Stomach (tissue), 9 donors: ENCODE data around the gene SEMA5A. TPM values are rescaled to one million over a fixed set of nuclear protein-coding genes. Genes with fewer than 3 reads are reported as not detected.

ENCODE experiments used
- DNase-seq, 2 donors: peaks; one replicate each; pipeline versions ENCODE4 v3.0.0 to v3.0.0-alpha.2; 2013 to 2019
- H3K27ac ChIP-seq, 5 donors: fragments of 200-600 bp in 4 of 5; sonication (generic) in 4 of 5; one replicate each; pipeline ENCODE4 v1.5.1; 2013 to 2019; ENCODE audit warnings: mild to moderate bottlenecking in 1 of 5, moderate library complexity in 1 of 5
- H3K27me3 ChIP-seq, 3 donors: fragments of 200-600 bp; sonication (generic); one replicate each; pipeline ENCODE4 v1.5.1; 2017 to 2019; ENCODE audit warnings: mixed run types in 1 of 3
- H3K36me3 ChIP-seq, 4 donors: fragments of 200-600 bp; sonication (generic); 1 replicate in 3 of 4; 2 replicates in 1 of 4; pipeline ENCODE4 v1.5.1; 2016 to 2019
- H3K4me1 ChIP-seq, 4 donors: fragments of 200-600 bp; sonication (generic); one replicate each; pipeline ENCODE4 v1.5.1; 2016 to 2019
- H3K4me3 ChIP-seq, 4 donors: fragments of 200-600 bp; sonication (generic) in 3 of 4; one replicate each; pipeline ENCODE4 v1.5.1; 2016 to 2019; ENCODE audit warnings: mild to moderate bottlenecking in 1 of 4
- H3K9me3 ChIP-seq, 4 donors: fragments of 200-600 bp; sonication (generic); one replicate each; pipeline ENCODE4 v1.5.1; 2016 to 2019
- CTCF ChIP-seq, 7 experiments: fragments of 450-650 bp in 4 of 7; fragments of 200-600 bp in 3 of 7; sonication (generic) in 3 of 7; IDR thresholded peaks; one replicate each; pipeline ENCODE4 v1.5.1; 2016 to 2019; ENCODE audit warnings: antibody characterized with exemption in 7 of 7, control low read depth in 2 of 7, mild to moderate bottlenecking in 1 of 7
- EP300 ChIP-seq: sonication (generic); formaldehyde crosslinking; IDR thresholded peaks from one replicate; pipeline ENCODE4 v1.6.1; 2017; ENCODE audit warnings: antibody characterized with exemption
- POLR2A ChIP-seq, 4 donors: fragments of 450-650 bp; IDR thresholded peaks; one replicate each; pipeline ENCODE4 v1.6.1; 2016; ENCODE audit warnings: antibody characterized with exemption in 4 of 4, control low read depth in 2 of 4, mild to moderate bottlenecking in 1 of 4, moderate library complexity in 1 of 4
- POLR2AphosphoS5 ChIP-seq, 3 donors: sonication (generic); formaldehyde crosslinking; IDR thresholded peaks; one replicate each; pipeline ENCODE4 v1.6.1; 2016; ENCODE audit warnings: antibody characterized with exemption in 3 of 3
- WGBS, 5 donors: extraction: QIAGEN DNeasy Blood & Tissue Kit in 3 of 5; methylation state at CpG; one replicate each; pipeline versions ENCODE4 v1.1.5 to v1.1.7; 2013 to 2018; 5-methylcytosine and 5-hydroxymethylcytosine counted together
- intact Hi-C: fragments of 100-400 bp; cut with DNase I; formaldehyde crosslinking; loops from one replicate; pipeline ENCODE4 v1.15.1; 2023; ENCODE audit warnings: low total_unique reads
- polyA plus RNA-seq, 3 donors: library from polyadenylated mRNA; stranded (reverse); fragments of 200-250 nt; gene quantifications; one replicate each; pipeline ENCODE4 v1.2.3, GENCODE V29; 2013
- total RNA-seq, 5 donors: library from RNA; depleted of rRNA; stranded (reverse); fragments of >200 nt; gene quantifications; one replicate each; pipeline versions ENCODE4 v1.1.0 to v1.2.3, GENCODE V29; 2014 to 2016
- donor health status: healthy with polysubstance abuse.
- donor health status: Bipolar disorder and iron deficiency.
- donor health status: healthy.

SEMA5A gene
- total and polyA plus RNA-seq, 8 donors: 0.62 to 26.4 (median 3.2) TPM

GRCh38 chr5:9549941-9550340, 4.1 kb upstream of the SEMA5A start:
- H3K36me3 ChIP-seq: peaks cover 4 to 30% (median 24%) of the 10 kb centered on the region in 4 donors
- TF ChIP-seq POLR2A (IDR thresholded peaks at IDR 0.05): no peak
- no peak for TF ChIP-seq POLR2AphosphoS5 (IDR thresholded peaks at IDR 0.05)
- no peak for TF ChIP-seq CTCF (IDR thresholded peaks at IDR 0.05)
- TF ChIP-seq EP300: no peak
- 87 to 94% (median 90%) methylated on average over 5 of the region's 5 CpGs for WGBS, 5 donors

GRCh38 chr5:9547122-9547947, 1.5 kb upstream of the SEMA5A start:
- Histone ChIP-seq H3K9me3 (no peaks in the 10 kb centered on the region), H3K4me1 (peaks cover 12 to 38% (median 28%) of the 10 kb centered on the region in 4 donors), H3K27me3 (peaks cover 0 to 32% (median 16%) of the 10 kb centered on the region in 3 donors), H3K4me3 (peak overlapping the region; percentile 68 to 83 (median 72)), H3K36me3 (peaks cover 4 to 30% (median 24%) of the 10 kb centered on the region in 4 donors), H3K27ac (peak overlapping the region in 4 of 5 donors; percentile 73 to 88 (median 80))
- TF ChIP-seq POLR2AphosphoS5 (IDR thresholded peaks at IDR 0.05): no peak
- no peak for TF ChIP-seq EP300
- peak in 1 of 2 donors; percentile 58 for DNase-seq
- 38 to 42% (median 40%) methylated on average over 18 of the region's 18 CpGs for WGBS, 5 donors
- intact Hi-C loops: no loop called here

More at GRCh38 chr5:9549941-9550340, 4.1 kb upstream of the SEMA5A start:
- H3K27ac ChIP-seq: no peak overlapping the region
- H3K9me3 ChIP-seq: no peaks in the 10 kb centered on the region
- DNase-seq: no peak
- H3K4me3 ChIP-seq: no peak overlapping the region
- intact Hi-C loops: no loop called here
- H3K27me3 ChIP-seq: peaks cover 0 to 14% (median 9%) of the 10 kb centered on the region in 3 donors
- H3K4me1 ChIP-seq: peaks cover 8 to 34% (median 19%) of the 10 kb centered on the region in 4 donors

DNA sequence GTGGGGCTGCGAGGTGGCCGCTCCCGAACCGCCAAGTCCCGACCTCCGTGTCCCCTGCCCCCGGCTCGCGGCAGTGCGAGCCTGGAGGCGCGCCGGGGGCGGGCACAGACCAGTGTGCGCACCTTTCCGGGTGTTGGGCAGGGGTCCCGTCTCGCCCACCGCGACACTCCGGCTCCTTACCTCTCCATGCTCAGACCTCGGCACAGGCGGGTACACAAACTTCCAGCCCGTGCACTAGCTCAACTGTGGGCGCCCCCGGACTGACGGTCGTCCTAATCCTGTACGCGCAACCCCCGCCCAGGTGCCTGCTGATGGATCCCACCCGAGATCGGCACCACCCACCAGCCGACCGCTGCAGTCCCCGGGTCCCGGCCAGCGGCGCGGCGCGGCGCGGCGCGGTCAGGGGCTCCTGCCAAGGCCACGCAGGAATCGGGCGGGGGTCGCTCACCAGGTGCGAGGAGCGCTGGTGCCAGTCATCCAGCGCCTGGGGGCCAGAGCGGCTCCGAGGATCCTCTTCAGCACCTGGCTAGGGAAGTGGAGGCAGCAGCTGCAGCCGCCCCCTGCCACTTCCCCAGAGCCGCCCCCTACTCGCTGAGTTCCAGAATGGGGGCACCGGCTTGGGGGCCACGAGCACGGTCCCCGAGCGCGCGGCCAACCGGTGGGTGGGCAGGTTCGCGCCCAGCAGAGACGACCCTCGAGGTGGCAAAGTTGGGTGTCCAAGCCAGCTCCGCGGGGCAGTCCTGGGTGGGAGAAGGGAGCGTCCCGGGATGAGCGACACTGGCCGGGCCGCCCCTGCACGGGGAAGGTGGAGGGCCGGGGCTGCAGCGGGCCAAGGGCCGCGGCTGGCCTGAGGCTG, 511 bp downstream of the SEMA5A start:
- H3K4me1 ChIP-seq: peaks cover 12 to 38% (median 28%) of the 10 kb centered on the region in 4 donors
- H3K36me3 ChIP-seq: peaks cover 4 to 14% (median 12%) of the 10 kb centered on the region in 4 donors
- WGBS, 5 donors: 0 to 1% (median 1%) methylated on average over 5 to 82 of the region's 82 CpGs
- no peak for TF ChIP-seq POLR2AphosphoS5 (IDR thresholded peaks at IDR 0.05)
- no peak for TF ChIP-seq CTCF (IDR thresholded peaks at IDR 0.05)
- TF ChIP-seq EP300: no peak
- no peak for TF ChIP-seq POLR2A (IDR thresholded peaks at IDR 0.05)
- intact Hi-C loops: no loop called here
- peak in 1 of 2 donors; percentile 51 for DNase-seq
- peak overlapping the region; percentile 68 to 83 (median 72) for H3K4me3 ChIP-seq
- peak overlapping the region; percentile 64 to 88 (median 73) for H3K27ac ChIP-seq
- peaks cover 0 to 32% (median 16%) of the 10 kb centered on the region in 3 donors for H3K27me3 ChIP-seq
- no peaks in the 10 kb centered on the region for H3K9me3 ChIP-seq

GRCh38 chr5:9544502-9545135, 1.3 kb downstream of the SEMA5A start:
- intact Hi-C loops: no loop called here

More at GRCh38 chr5:9544502-9545135, 1.3 kb downstream of the SEMA5A start:
- H3K27me3 ChIP-seq: peaks cover 0 to 32% (median 16%) of the 10 kb centered on the region in 3 donors
- H3K4me3 ChIP-seq: peak overlapping the region; percentile 68 to 83 (median 72)
- peaks cover 3 to 10% (median 7%) of the 10 kb centered on the region in 4 donors for H3K36me3 ChIP-seq
- TF ChIP-seq POLR2A (IDR thresholded peaks at IDR 0.05) (no peak), CTCF (IDR thresholded peaks at IDR 0.05) (peak in 5 of 7 experiments; percentile 69 to 89 (median 82)), EP300 (no peak), POLR2AphosphoS5 (IDR thresholded peaks at IDR 0.05) (peak in 1 of 3 donors; percentile 63)
- no peaks in the 10 kb centered on the region for H3K9me3 ChIP-seq
- 0 to 2% (median 2%) methylated on average over 11 to 45 of the region's 45 CpGs for WGBS, 5 donors
- H3K27ac ChIP-seq: peak overlapping the region; percentile 46 to 88 (median 73)
- peaks cover 12 to 38% (median 28%) of the 10 kb centered on the region in 4 donors for H3K4me1 ChIP-seq
- DNase-seq: peak; percentile 82 to 94
